ENCODE measurements around the gene EPPIN. TPM values are rescaled to one million over a fixed set of nuclear protein-coding genes. Genes with fewer than 3 reads are reported as not detected.

EPPIN gene
- polyA plus RNA-seq, 3 donors = 0.16 to 0.39 (median 0.20) TPM

GRCh38 chr20:45545754-45546453 lies 1.3 kb downstream of the EPPIN start:
- peak in 5 of 11 donors; percentile 5 to 13 (median 7) for DNase-seq (ENCODE audit: extremely low read depth in 1 of 11, low read depth in 9 of 11, low spot score in 4 of 11)

GRCh38 chr20:45545351-45545750 lies 1.9 kb downstream of the EPPIN start:
- DNase-seq (ENCODE audit: extremely low read depth in 1 of 11, low read depth in 9 of 11, low spot score in 4 of 11) = no peak

GRCh38 chr20:45539382-45539781 lies 7.8 kb downstream of the EPPIN start, which contains the start of gene WFDC6:
Gene WFDC6 (minus strand): TSS chr20:45539482. CDS start chr20:45539407, 75 bp downstream.
- DNase-seq (ENCODE audit: extremely low read depth in 1 of 11, low read depth in 9 of 11, low spot score in 4 of 11) = no peak

GRCh38 chr20:45538209-45538799 lies 8.9 kb downstream of the EPPIN start:
- no peak for DNase-seq (ENCODE audit: extremely low read depth in 1 of 11, low read depth in 9 of 11, low spot score in 4 of 11)

GRCh38 chr20:45527294-45527693 lies 19.9 kb downstream of the EPPIN start:
- no peak for DNase-seq (ENCODE audit: extremely low read depth in 1 of 11, low read depth in 9 of 11, low spot score in 4 of 11)

GRCh38 chr20:45523821-45524220 lies 23.4 kb downstream of the EPPIN start:
- DNase-seq (ENCODE audit: extremely low read depth in 1 of 11, low read depth in 9 of 11, low spot score in 4 of 11) = no peak

GRCh38 chr20:45518282-45518681 lies 28.9 kb downstream of the EPPIN start:
- peak in 3 of 11 donors; percentile 15 to 33 (median 15) for DNase-seq (ENCODE audit: extremely low read depth in 1 of 11, low read depth in 9 of 11, low spot score in 4 of 11)

GRCh38 chr20:45515147-45515913 lies 31.9 kb downstream of the EPPIN start, which contains the start of gene SPINT3:
Gene SPINT3 (minus strand): TSS chr20:45515622. CDS start chr20:45515608, 14 bp downstream.
- no peak for DNase-seq (ENCODE audit: extremely low read depth in 1 of 11, low read depth in 9 of 11, low spot score in 4 of 11)

- no peak for DNase-seq (ENCODE audit: extremely low read depth in 1 of 11, low read depth in 9 of 11, low spot score in 4 of 11)
These were observed 36.8 kb downstream of the EPPIN start for GRCh38 chr20:45510242-45510862.

GRCh38 chr20:45509091-45509490 lies 38.1 kb downstream of the EPPIN start:
- no peak for DNase-seq (ENCODE audit: extremely low read depth in 1 of 11, low read depth in 9 of 11, low spot score in 4 of 11)

- DNase-seq (ENCODE audit: extremely low read depth in 1 of 11, low read depth in 9 of 11, low spot score in 4 of 11) = no peak
These were observed 38.9 kb downstream of the EPPIN start for GRCh38 chr20:45508068-45508886.

- no peak for DNase-seq (ENCODE audit: extremely low read depth in 1 of 11, low read depth in 9 of 11, low spot score in 4 of 11)
These were observed 40.0 kb downstream of the EPPIN start for GRCh38 chr20:45507011-45507820.

GRCh38 chr20:45506398-45506797 lies 40.8 kb downstream of the EPPIN start:
- DNase-seq (ENCODE audit: extremely low read depth in 1 of 11, low read depth in 9 of 11, low spot score in 4 of 11) = no peak

GRCh38 chr20:45503403-45503802 lies 43.8 kb downstream of the EPPIN start:
- DNase-seq (ENCODE audit: extremely low read depth in 1 of 11, low read depth in 9 of 11, low spot score in 4 of 11) = no peak

GRCh38 chr20:45502561-45502960 lies 44.6 kb downstream of the EPPIN start:
- no peak for DNase-seq (ENCODE audit: extremely low read depth in 1 of 11, low read depth in 9 of 11, low spot score in 4 of 11)

GRCh38 chr20:45501600-45501999 lies 45.6 kb downstream of the EPPIN start:
- no peak for DNase-seq (ENCODE audit: extremely low read depth in 1 of 11, low read depth in 9 of 11, low spot score in 4 of 11)

- no peak for DNase-seq (ENCODE audit: extremely low read depth in 1 of 11, low read depth in 9 of 11, low spot score in 4 of 11)
These were observed 47.2 kb downstream of the EPPIN start for GRCh38 chr20:45500022-45500421.

GRCh38 chr20:45497971-45498494 lies 49.2 kb downstream of the EPPIN start:
- DNase-seq (ENCODE audit: extremely low read depth in 1 of 11, low read depth in 9 of 11, low spot score in 4 of 11) = no peak

Data from renal cortex interstitium (tissue), 11 donors.